Measurements from ENCODE around the gene OR2A5.

- TF ChIP-seq TAF1 (IDR thresholded peaks at IDR 0.05; ENCODE audit: low read depth) (no peak), RAD21 (conservative IDR thresholded peaks at IDR 0.05) (no peak), CTCF (IDR thresholded peaks at IDR 0.05; ENCODE audit: poor library complexity, severe bottlenecking) (no peak), SMC3 (conservative IDR thresholded peaks at IDR 0.05; ENCODE audit: poor library complexity) (no peak), MXI1 (conservative IDR thresholded peaks at IDR 0.05; ENCODE audit: poor library complexity, severe bottlenecking) (no peak), EP300 (conservative IDR thresholded peaks at IDR 0.05; ENCODE audit: poor library complexity, severe bottlenecking) (no peak), POLR2AphosphoS5 (IDR thresholded peaks at IDR 0.05) (no peak), REST (IDR thresholded peaks at IDR 0.05; ENCODE audit: borderline replicate concordance) (no peak)
These were observed 1.3 kb downstream of the OR2A5 start for GRCh38 chr7:144050093-144050492.
